ENCODE results near the gene RC3H1. TPM values are rescaled to one million over a fixed set of nuclear protein-coding genes. Genes with fewer than 3 reads are reported as not detected.
A peak's percentile ranks its signal among the peaks of the same experiment; 100 is the strongest.
"Not testable (repeated sequence)": the region's sequence is repeated elsewhere in the genome, so short reads cannot be mapped to it uniquely, and the experiment has no call there.

Gene RC3H1
- total and polyA plus RNA-seq, 2 donors (not counting 1 experiment from before 2014, with no cell fraction given) = 13.6 to 17.5 TPM

GRCh38 chr1:173997791-173998190, 24.4 kb downstream of the RC3H1 start:
- TF ChIP-seq EZH2 (IDR thresholded peaks at IDR 0.05; ENCODE audit: low read length, missing control alignments) (no peak), CTCF (conservative IDR thresholded peaks at IDR 0.05 in 1 of 2, IDR thresholded peaks at IDR 0.05 in 1 of 2; ENCODE audit: low read depth in 1 of 2, low read length in 2 of 2) (no peak)
- Histone ChIP-seq H4K20me1 (ENCODE audit: control insufficient read depth, extremely low read depth, insufficient read depth, low read length) (no peaks in the 10 kb centered on the region), H3K27ac (ENCODE audit: insufficient read depth, low read length) (no peak overlapping the region), H3K36me3 (ENCODE audit: control insufficient read depth, insufficient read depth, low read length) (no peaks in the 10 kb centered on the region), H3K27me3 (ENCODE audit: control insufficient read depth, insufficient read depth, low read length) (no peaks in the 10 kb centered on the region), H3K4me1 (ENCODE audit: control insufficient read depth, extremely low read depth, insufficient read depth, low read length) (peaks cover 4% of the 10 kb centered on the region), H3K4me3 (replicated peaks in 1 of 4; ENCODE audit: control extremely low read depth in 1 of 4, insufficient read depth in 1 of 4, low read depth in 3 of 4, low read length in 4 of 4) (no peak overlapping the region), H3K9ac (ENCODE audit: insufficient read depth, low read length) (no peak overlapping the region), H2AFZ (ENCODE audit: low read length) (no peak overlapping the region), H3K9me3 (ENCODE audit: control insufficient read depth, insufficient read depth, low read depth, low read length) (no peaks in the 10 kb centered on the region), H3K4me2 (ENCODE audit: extremely low read depth, insufficient read depth, low read length) (peak overlapping the region; percentile 30), H3K79me2 (ENCODE audit: control insufficient read depth, insufficient read depth, low read length) (peaks cover 37% of the 10 kb centered on the region)
- peak; percentile 49 to 65 for DNase-seq (ENCODE audit: low read depth in 2 of 2)

- DNase-seq (ENCODE audit: low read depth in 2 of 2) = peak in 1 of 2 donors; percentile 15
- Histone ChIP-seq H3K9ac (ENCODE audit: insufficient read depth, low read length) (no peak overlapping the region), H3K4me1 (ENCODE audit: control insufficient read depth, extremely low read depth, insufficient read depth, low read length) (peaks cover 2% of the 10 kb centered on the region), H3K4me2 (ENCODE audit: extremely low read depth, insufficient read depth, low read length) (no peak overlapping the region), H3K27me3 (ENCODE audit: control insufficient read depth, insufficient read depth, low read length) (no peaks in the 10 kb centered on the region), H3K36me3 (ENCODE audit: control insufficient read depth, insufficient read depth, low read length) (no peaks in the 10 kb centered on the region), H3K79me2 (ENCODE audit: control insufficient read depth, insufficient read depth, low read length) (peaks cover 33% of the 10 kb centered on the region), H3K9me3 (ENCODE audit: control insufficient read depth, insufficient read depth, low read depth, low read length) (no peaks in the 10 kb centered on the region), H2AFZ (ENCODE audit: low read length) (no peak overlapping the region), H4K20me1 (ENCODE audit: control insufficient read depth, extremely low read depth, insufficient read depth, low read length) (no peaks in the 10 kb centered on the region), H3K27ac (ENCODE audit: insufficient read depth, low read length) (no peak overlapping the region), H3K4me3 (replicated peaks in 1 of 4; ENCODE audit: control extremely low read depth in 1 of 4, insufficient read depth in 1 of 4, low read depth in 3 of 4, low read length in 4 of 4) (no peak overlapping the region)
- TF ChIP-seq CTCF (conservative IDR thresholded peaks at IDR 0.05 in 1 of 2, IDR thresholded peaks at IDR 0.05 in 1 of 2; ENCODE audit: low read depth in 1 of 2, low read length in 2 of 2) (no peak), EZH2 (IDR thresholded peaks at IDR 0.05; ENCODE audit: low read length, missing control alignments) (no peak)
Measured at GRCh38 chr1:173996995-173997394, 25.2 kb downstream of the RC3H1 start.

GRCh38 chr1:173995475-173995874, 26.7 kb downstream of the RC3H1 start:
- TF ChIP-seq CTCF (conservative IDR thresholded peaks at IDR 0.05 in 1 of 2, IDR thresholded peaks at IDR 0.05 in 1 of 2; ENCODE audit: low read depth in 1 of 2, low read length in 2 of 2) (no peak), EZH2 (IDR thresholded peaks at IDR 0.05; ENCODE audit: low read length, missing control alignments) (no peak)
- no peaks in the 10 kb centered on the region for H3K36me3 ChIP-seq (ENCODE audit: control insufficient read depth, insufficient read depth, low read length)
- H3K4me1 ChIP-seq (ENCODE audit: control insufficient read depth, extremely low read depth, insufficient read depth, low read length) = peaks cover 2% of the 10 kb centered on the region
- no peak for DNase-seq (ENCODE audit: low read depth in 2 of 2)
- no peaks in the 10 kb centered on the region for H3K27me3 ChIP-seq (ENCODE audit: control insufficient read depth, insufficient read depth, low read length)
- no peak overlapping the region for H3K4me3 ChIP-seq (replicated peaks in 1 of 4; ENCODE audit: control extremely low read depth in 1 of 4, insufficient read depth in 1 of 4, low read depth in 3 of 4, low read length in 4 of 4)
- H3K4me2 ChIP-seq (ENCODE audit: extremely low read depth, insufficient read depth, low read length) = no peak overlapping the region
- H3K9ac ChIP-seq (ENCODE audit: insufficient read depth, low read length) = no peak overlapping the region
- no peak overlapping the region for H3K27ac ChIP-seq (ENCODE audit: insufficient read depth, low read length)
- H4K20me1 ChIP-seq (ENCODE audit: control insufficient read depth, extremely low read depth, insufficient read depth, low read length) = no peaks in the 10 kb centered on the region
- H2AFZ ChIP-seq (ENCODE audit: low read length) = no peak overlapping the region
- H3K79me2 ChIP-seq (ENCODE audit: control insufficient read depth, insufficient read depth, low read length) = peaks cover 30% of the 10 kb centered on the region
- H3K9me3 ChIP-seq (ENCODE audit: control insufficient read depth, insufficient read depth, low read depth, low read length) = no peaks in the 10 kb centered on the region

GRCh38 chr1:173993948-173994347, 28.2 kb downstream of the RC3H1 start:
- H3K4me2 ChIP-seq (ENCODE audit: extremely low read depth, insufficient read depth, low read length); H4K20me1 ChIP-seq (ENCODE audit: control insufficient read depth, extremely low read depth, insufficient read depth, low read length); H3K27me3 ChIP-seq (ENCODE audit: control insufficient read depth, insufficient read depth, low read length); H3K9me3 ChIP-seq (ENCODE audit: control insufficient read depth, insufficient read depth, low read depth, low read length); H3K27ac ChIP-seq (ENCODE audit: insufficient read depth, low read length); H3K9ac ChIP-seq (ENCODE audit: insufficient read depth, low read length); H3K4me1 ChIP-seq (ENCODE audit: control insufficient read depth, extremely low read depth, insufficient read depth, low read length); DNase-seq (ENCODE audit: low read depth in 2 of 2); H3K36me3 ChIP-seq (ENCODE audit: control insufficient read depth, insufficient read depth, low read length); H2AFZ ChIP-seq (ENCODE audit: low read length); H3K4me3 ChIP-seq (replicated peaks in 1 of 4; ENCODE audit: control extremely low read depth in 1 of 4, insufficient read depth in 1 of 4, low read depth in 3 of 4, low read length in 4 of 4): not testable (repeated sequence)
- H3K79me2 ChIP-seq (ENCODE audit: control insufficient read depth, insufficient read depth, low read length) = peaks cover 22% of the 10 kb centered on the region

All from fibroblast of lung (primary cell).